GM19240 (cell line): ENCODE data around the gene SRF.

ENCODE experiments used
- DNase-seq: peaks from one replicate; pipeline ENCODE4 v3.0.0; 2011; ENCODE audit warnings: low spot score; ENCODE audit not compliant: insufficient read length

The SRF gene

GRCh38 chr6:43181942-43182860 is 11.1 kb downstream of the SRF start, which contains the start of gene CUL9:
TSS of gene CUL9 (plus strand) at chr6:43182196. CDS start at chr6:43184311, 2,115 bp downstream.
- DNase-seq, result peak; percentile 79

GRCh38 chr6:43183441-43183840 is 12.4 kb downstream of the SRF start:
- DNase-seq, result no peak

- no peak for DNase-seq
Measured at GRCh38 chr6:43184268-43184985, 13.4 kb downstream of the SRF start.

GRCh38 chr6:43185391-43185985 is 14.4 kb downstream of the SRF start:
- no peak for DNase-seq

GRCh38 chr6:43186019-43186418 is 14.9 kb downstream of the SRF start:
- no peak for DNase-seq

GRCh38 chr6:43186706-43187105 is 15.6 kb downstream of the SRF start:
- no peak for DNase-seq

- DNase-seq, result no peak
Measured at GRCh38 chr6:43187821-43188220, 16.8 kb downstream of the SRF start.

- DNase-seq, result no peak
Measured at GRCh38 chr6:43188426-43188825, 17.4 kb downstream of the SRF start.

GRCh38 chr6:43189776-43190304 is 18.8 kb downstream of the SRF start:
- DNase-seq, result no peak

GRCh38 chr6:43192911-43193310 is 21.8 kb downstream of the SRF start:
- DNase-seq, result no peak

- no peak for DNase-seq
Measured at GRCh38 chr6:43193929-43194328, 22.9 kb downstream of the SRF start.

- DNase-seq, result no peak
Measured at GRCh38 chr6:43196337-43196736, 25.3 kb downstream of the SRF start.

GRCh38 chr6:43199912-43200311 is 28.8 kb downstream of the SRF start:
- DNase-seq, result no peak

- no peak for DNase-seq
Measured at GRCh38 chr6:43200541-43200940, 29.5 kb downstream of the SRF start.

GRCh38 chr6:43202451-43202850 is 31.4 kb downstream of the SRF start:
- no peak for DNase-seq

GRCh38 chr6:43203029-43203717 is 32.1 kb downstream of the SRF start:
- DNase-seq, result no peak

- DNase-seq, result no peak
Measured at GRCh38 chr6:43203718-43204095, 32.6 kb downstream of the SRF start.

GRCh38 chr6:43204271-43205105 is 33.4 kb downstream of the SRF start:
- no peak for DNase-seq

- no peak for DNase-seq
Measured at GRCh38 chr6:43205849-43206248, 34.8 kb downstream of the SRF start.

GRCh38 chr6:43207286-43207685 is 36.2 kb downstream of the SRF start:
- no peak for DNase-seq
